Endometrial microvascular endothelial cells (primary cell): ENCODE measurements around the gene UMODL1. TPM values are rescaled to one million over a fixed set of nuclear protein-coding genes. Genes with fewer than 3 reads are reported as not detected.
"Not testable (repeated sequence)": the region's sequence is repeated elsewhere in the genome, so short reads cannot be mapped to it uniquely, and the experiment has no call there.

Experiments
- in situ Hi-C: cut with HindIII; loops from 2 replicates; pipeline ENCODE4 v1.10.0; 2017; ENCODE audit warnings: low sequenced_read_pairs, low pct_unique_long_range_greater_than_20kb; ENCODE audit errors: inconsistent ontology term
- total RNA-seq: library from RNA; depleted of rRNA; stranded (reverse); fragments of >200 nt; gene quantifications from one replicate; pipeline ENCODE4 v1.2.3, GENCODE V29; 2015; ENCODE audit errors: inconsistent ontology term

The UMODL1 gene
- total RNA-seq, 1 donor from 2014 or later, result not detected

- in situ Hi-C loops, result no loop called here
These were observed 34.6 kb downstream of the UMODL1 start for GRCh38 chr21:42105476-42106315.

DNA sequence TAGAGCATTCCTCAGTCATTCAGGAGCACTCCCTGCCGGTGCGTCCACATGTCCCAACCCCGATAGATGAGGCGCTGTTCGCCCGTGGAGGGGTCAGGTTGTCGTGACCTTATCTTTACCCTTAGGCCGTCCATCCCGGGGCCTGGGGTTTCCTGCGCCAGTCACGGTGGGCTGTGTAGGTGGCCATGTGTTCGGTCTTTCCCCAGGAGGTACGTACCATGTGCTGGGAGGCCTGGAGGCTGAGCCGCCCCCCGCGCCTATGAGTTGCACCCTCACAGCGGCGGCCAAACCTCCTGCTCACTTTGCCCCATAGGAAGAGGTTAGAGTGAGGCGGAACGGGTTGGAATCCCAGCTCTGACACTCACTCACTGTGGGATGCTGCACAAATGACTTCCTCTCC is 35.3 kb downstream of the UMODL1 start:
- in situ Hi-C loops, result no loop called here

DNA sequence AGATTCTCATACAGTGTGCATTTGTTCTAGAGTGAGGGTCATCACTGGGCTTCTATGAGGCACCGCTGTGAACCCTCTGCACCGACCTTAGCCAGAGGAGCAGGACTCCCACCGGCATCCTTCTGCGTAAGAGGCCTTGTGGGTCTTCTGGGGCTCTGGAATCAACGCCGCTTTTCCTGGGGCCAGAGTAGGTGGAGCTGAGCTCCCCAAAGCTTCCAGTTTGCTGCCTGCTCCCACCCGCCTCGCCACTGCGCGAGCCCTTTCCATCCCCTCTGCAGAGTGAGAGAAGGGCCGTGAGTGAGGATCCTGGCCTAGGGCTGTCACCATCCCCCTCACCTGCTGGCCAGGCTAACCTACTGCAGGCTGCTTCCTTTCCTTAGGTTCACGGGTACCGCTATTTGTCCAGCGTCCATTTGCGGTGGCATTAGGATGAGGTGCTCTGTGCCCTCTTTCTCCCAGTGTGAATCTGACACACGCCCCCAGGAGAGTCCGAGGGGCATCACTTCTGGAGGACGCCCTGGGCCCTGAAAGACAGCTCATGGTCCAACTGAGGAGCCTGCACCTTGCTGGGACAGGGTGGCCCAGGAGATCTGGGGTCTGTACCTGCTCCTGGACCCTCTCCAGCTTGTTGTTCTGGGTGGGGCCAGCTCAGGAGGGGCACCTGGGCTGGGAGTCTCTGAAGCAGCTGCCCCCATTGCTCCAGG is 36.2 kb downstream of the UMODL1 start:
- in situ Hi-C loops, result no loop called here

- in situ Hi-C loops, result no loop called here
These were observed 36.9 kb downstream of the UMODL1 start for GRCh38 chr21:42107881-42108553.

DNA sequence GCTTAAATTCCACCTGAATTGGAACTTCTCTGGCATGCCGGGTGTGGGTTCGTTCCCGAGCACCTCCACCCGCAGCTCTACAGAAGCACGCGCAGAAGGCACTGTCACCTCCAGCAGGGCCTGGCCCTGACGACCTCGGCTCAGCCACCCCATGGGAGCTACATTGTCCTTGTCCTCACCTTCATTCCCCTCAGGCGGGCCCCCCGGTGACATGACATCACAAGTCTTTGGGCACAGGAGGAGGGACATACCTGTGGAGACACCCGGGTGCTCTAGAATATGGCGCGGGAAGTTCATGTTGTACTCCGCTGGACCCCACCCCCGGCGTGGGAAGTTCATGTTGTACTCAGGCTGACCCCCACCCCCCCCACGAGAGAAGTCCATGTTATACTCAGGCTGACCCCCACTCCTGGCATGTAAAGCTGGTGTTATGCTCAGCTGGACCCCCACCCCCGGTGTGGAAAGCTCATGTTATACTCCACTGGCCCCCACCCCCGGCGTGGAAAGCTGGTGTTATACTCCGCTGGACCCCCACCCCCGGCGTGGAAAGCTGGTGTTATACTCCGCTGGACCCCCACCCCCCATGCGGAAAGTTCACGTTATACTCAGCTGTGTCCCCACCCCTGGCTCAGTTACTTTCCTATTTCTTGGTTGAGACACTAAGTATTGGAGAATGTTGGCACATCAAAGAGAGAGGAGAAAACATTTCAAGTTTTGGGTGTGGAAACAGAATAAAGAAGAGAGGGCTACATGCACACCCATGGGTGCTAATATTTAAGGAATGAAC is 37.6 kb downstream of the UMODL1 start:
- in situ Hi-C loops, result no loop called here

DNA sequence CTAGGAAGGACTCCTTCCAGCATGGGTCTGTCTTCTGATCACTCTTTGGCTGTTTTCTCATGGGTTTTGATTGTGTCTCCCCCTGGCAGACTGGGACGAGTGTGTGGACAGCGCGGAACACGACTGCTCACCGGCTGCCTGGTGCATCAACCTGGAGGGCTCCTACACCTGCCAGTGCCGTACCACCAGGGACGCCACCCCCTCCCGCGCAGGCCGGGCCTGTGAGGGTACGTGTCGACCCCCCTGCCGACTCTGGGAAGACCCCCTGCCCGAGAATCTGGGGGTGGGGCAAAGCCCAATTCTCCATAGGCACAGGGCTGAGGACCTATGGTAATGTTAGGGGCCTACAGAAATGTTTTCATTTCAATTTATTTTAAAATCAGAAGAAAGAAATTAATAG is 38.4 kb downstream of the UMODL1 start:
- in situ Hi-C loops, result no loop called here

GRCh38 chr21:42109873-42110525 is 38.9 kb downstream of the UMODL1 start:
- in situ Hi-C loops, result no loop called here

DNA sequence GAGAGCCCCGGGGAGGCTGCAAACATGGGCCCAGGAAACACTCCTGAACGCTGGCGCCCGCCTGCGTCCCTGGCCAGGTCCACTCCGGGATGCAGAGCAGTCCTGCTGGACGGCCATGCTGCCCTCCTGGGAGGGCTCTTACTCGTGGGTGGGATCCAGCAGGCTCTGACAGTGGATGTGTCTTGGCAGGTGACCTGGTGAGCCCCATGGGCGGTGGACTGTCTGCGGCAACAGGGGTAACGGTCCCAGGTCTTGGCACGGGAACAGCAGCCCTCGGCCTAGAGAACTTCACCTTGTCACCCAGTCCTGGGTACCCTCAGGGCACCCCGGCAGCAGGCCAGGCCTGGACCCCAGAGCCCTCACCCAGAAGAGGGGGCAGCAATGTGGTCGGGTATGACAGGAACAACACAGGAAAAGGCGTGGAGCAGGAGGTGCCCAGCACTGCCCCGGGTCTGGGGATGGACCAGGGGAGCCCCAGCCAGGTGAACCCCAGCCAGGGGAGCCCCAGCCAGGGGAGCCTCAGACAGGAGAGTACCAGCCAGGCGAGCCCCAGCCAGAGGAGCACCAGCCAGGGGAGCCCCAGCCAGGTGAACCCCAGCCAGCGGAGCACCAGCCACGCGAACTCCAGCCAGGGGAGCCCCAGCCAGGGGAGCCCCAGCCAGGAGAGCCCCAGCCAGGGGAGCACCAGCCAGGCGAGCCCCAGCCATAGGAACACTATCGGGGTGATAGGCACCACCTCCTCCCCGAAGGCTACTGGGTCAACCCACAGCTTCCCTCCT is 39.8 kb downstream of the UMODL1 start:
- in situ Hi-C loops, result no loop called here

DNA sequence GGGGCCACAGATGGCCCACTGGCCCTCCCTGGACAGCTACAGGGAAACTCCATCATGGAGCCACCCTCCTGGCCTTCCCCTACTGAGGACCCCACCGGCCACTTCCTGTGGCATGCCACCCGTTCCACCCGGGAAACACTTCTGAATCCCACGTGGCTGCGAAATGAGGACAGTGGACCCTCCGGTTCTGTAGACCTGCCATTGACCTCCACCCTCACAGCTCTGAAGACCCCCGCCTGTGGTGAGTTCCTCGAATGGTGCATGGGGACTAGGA is 40.3 kb downstream of the UMODL1 start:
- in situ Hi-C loops, result no loop called here

DNA sequence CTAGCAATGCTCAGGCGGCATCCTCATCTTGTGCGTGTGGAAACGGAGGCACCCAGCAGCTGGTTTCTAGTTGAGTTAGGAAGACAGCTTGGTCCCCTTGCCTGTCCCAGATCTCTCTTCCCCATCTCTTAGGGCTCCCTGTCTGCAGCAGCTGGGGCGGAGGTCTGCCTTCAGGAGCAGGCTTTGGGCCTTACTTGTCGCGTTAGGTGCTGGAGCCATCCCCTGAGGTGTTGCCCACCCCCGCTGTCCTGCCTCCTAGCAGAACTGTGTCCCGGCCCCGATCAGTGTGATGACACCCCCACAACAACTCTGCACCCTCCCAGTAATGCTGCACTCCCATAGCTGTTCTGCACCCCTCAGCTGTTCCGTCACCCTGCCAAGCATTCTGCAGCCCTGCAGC is 40.7 kb downstream of the UMODL1 start:
- in situ Hi-C loops, result no loop called here

- in situ Hi-C loops, result no loop called here
These were observed 41.1 kb downstream of the UMODL1 start for GRCh38 chr21:42112238-42112637.

DNA sequence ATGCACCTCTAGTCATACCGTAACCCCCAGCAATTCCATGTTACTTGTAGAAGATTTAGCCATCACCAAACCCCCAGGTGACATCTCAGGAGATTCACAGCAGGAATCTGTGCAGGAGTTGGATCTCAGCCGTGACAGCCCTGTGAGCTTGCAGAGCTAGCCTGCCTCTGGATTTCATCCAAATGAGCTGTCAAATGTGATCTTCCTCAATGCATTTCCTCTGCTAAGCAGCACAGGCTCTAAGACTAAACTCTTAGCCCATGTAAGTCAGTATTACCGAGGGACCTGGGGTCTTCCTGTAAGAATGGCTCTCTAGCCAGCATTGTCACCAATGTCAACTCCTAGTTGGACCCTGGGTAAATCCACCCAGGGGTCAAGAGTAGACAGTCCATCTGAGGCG is 41.7 kb downstream of the UMODL1 start:
- in situ Hi-C loops, result no loop called here

GRCh38 chr21:42113926-42114409 is 42.9 kb downstream of the UMODL1 start:
- in situ Hi-C loops, result no loop called here

GRCh38 chr21:42114646-42115045 is 43.5 kb downstream of the UMODL1 start:
- in situ Hi-C loops, result no loop called here

- in situ Hi-C loops, result no loop called here
These were observed 44.1 kb downstream of the UMODL1 start for GRCh38 chr21:42115136-42115683.

DNA sequence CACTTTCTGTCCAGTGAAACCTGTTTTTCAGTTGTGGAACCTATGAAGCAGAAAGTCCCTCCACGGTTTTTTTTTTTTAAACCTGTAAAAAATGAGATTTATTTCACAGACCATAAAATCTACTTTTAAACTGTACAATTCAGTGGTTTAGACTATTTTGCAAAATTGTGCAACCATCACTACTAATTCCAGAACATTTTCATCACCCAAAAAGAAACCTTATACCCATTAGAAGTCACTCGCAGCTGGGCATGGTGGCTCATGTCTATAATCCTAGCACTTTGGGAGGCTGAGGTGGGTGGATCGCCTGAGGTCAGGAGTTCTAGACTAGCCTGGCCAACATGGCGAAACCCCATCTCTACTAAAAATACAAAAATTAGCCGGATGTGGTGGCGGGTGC is 45.4 kb downstream of the UMODL1 start:
- in situ Hi-C loops, result not testable (repeated sequence)

GRCh38 chr21:42117229-42117966 is 46.3 kb downstream of the UMODL1 start:
- in situ Hi-C loops, result no loop called here
